NCI-H69 (cell line): ENCODE results near the gene NR2F2.

Experiments used
- DNase-seq: peaks from one replicate; lab custom pipeline; 2025; lab: John Stamatoyannopoulos, UW

Gene NR2F2

GRCh38 chr15:96343113-96344059 lies 12.9 kb downstream of the NR2F2 start:
- DNase-seq: no peak

- DNase-seq: no peak
These were observed 13.7 kb downstream of the NR2F2 start for GRCh38 chr15:96344060-96344705.

GRCh38 chr15:96344706-96345559 lies 14.4 kb downstream of the NR2F2 start:
- no peak for DNase-seq

- DNase-seq: peak; percentile 70
These were observed 15.3 kb downstream of the NR2F2 start for GRCh38 chr15:96345560-96346399.

- DNase-seq: peak; percentile 39
These were observed 16.0 kb downstream of the NR2F2 start for GRCh38 chr15:96346409-96346970.

- DNase-seq: no peak
These were observed 16.9 kb downstream of the NR2F2 start for GRCh38 chr15:96347181-96348111.

GRCh38 chr15:96348112-96349027 lies 17.9 kb downstream of the NR2F2 start:
- no peak for DNase-seq

GRCh38 chr15:96349034-96349856 lies 18.7 kb downstream of the NR2F2 start:
- DNase-seq: no peak

- no peak for DNase-seq
These were observed 19.6 kb downstream of the NR2F2 start for GRCh38 chr15:96349857-96350720.

GRCh38 chr15:96350934-96351724 lies 20.6 kb downstream of the NR2F2 start:
- no peak for DNase-seq

- no peak for DNase-seq
These were observed 21.5 kb downstream of the NR2F2 start for GRCh38 chr15:96351761-96352603.

GRCh38 chr15:96352604-96353405 lies 22.3 kb downstream of the NR2F2 start:
- no peak for DNase-seq

- DNase-seq: no peak
These were observed 23.0 kb downstream of the NR2F2 start for GRCh38 chr15:96353416-96353929.
